ENCODE data around the gene SERTAD1. TPM values are rescaled to one million over a fixed set of nuclear protein-coding genes. Genes with fewer than 3 reads are reported as not detected.

Gene SERTAD1
- total and polyA plus RNA-seq, 2 of the 4 experiments (the other 2 are of a cell fraction): 21.1 to 27.4 TPM

DNA sequence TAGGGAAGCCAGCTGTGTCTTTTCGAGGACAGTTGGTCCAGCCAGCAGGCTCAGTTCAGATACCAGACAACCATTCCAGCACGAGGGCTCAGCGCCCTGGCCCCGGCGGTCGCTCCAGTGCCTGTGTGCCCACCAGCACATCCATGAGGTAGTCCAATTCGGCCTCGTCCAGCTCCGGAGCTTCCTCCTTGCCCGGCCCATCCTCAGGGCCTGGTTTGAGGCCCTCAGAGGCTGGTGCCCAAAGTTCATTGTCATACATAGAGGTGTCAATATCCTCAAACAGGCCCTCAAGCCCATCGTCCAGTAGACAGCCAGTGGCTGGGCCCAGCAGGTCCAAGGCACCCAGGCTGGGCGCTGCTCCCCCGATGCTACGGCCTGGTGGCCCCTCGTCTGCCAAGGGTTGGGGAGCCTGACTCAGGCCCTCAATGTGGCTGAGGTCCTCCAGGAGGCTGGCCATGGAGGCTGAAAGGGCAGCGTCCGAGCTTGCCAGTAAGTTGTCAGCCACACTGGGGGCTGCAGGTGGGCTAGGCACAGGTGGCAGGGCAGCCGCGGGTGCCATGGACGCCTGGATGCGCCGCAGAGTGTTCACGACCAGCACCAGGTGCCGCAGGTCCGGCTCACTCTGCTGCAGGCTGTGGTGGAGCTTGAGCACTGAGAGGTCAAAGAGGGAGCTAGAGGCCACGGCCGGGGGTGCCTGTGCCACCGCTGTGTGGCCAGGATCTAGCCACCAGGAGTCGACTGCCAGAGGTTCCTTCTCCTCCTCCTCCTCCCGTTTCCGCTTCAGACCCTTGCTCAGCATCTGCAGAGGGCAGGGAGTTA is 2.8 kb downstream of the SERTAD1 start:
- Histone ChIP-seq H3K79me1 (ENCODE audit: low read depth in 1 of 2, low read length in 2 of 2) (peaks cover 6 to 33% of the 10 kb centered on the region in 2 experiments; a peak in 2 of 4 replicates), H2BK20ac (ENCODE audit: low read depth, low read length) (0 out of 2 replicates have a peak overlapping the region, but pooled peaks have one; percentile 5), H4K8ac (ENCODE audit: low read depth in 2 of 2, low read length in 2 of 2) (no peak overlapping the region; a peak in 1 of 4 replicates), H2BK120ac (ENCODE audit: low read depth, low read length) (no peak overlapping the region), H2BK5ac (ENCODE audit: low read depth, low read length, poor library complexity, severe bottlenecking) (peak overlapping the region; percentile 19), H3K18ac (ENCODE audit: low read depth, low read length) (no peak overlapping the region), H3K27ac (ENCODE audit: insufficient read depth, low read length) (peak overlapping the region; percentile 5; the same call in 1 of the 2 replicates), H2AFZ (replicated peaks; ENCODE audit: low read length, poor library complexity) (no peak overlapping the region), H3K4me2 (ENCODE audit: low read depth, low read length) (no peak overlapping the region), H3K14ac (replicated peaks; ENCODE audit: low read depth, low read length) (no peak overlapping the region), H3K56ac (ENCODE audit: extremely low read depth, insufficient read depth, low read length) (no peak overlapping the region), H3K9ac (ENCODE audit: low read depth, low read length) (no peak overlapping the region), H4K20me1 (ENCODE audit: insufficient read depth, low read length) (peaks cover 10% of the 10 kb centered on the region), H4K91ac (ENCODE audit: insufficient read depth, low read depth, low read length) (peak overlapping the region; percentile 23; the same call in 1 of the 2 replicates), H3K27me3 (ENCODE audit: control insufficient read depth, insufficient read depth, low read length) (no peaks in the 10 kb centered on the region), H2AK5ac (ENCODE audit: low read depth, low read length) (peak overlapping the region; percentile 23; the same call in 1 of the 2 replicates), H3K4ac (ENCODE audit: low read depth, low read length) (0 out of 2 replicates have a peak overlapping the region, but pooled peaks have one; percentile 50), H3K36me3 (ENCODE audit: control insufficient read depth, insufficient read depth, low read length) (peaks cover 12% of the 10 kb centered on the region), H3K9me1 (ENCODE audit: insufficient read depth, low read length) (no peaks in the 10 kb centered on the region), H3K23ac (ENCODE audit: low read depth, low read length) (peak overlapping the region; percentile 41; the same call in 1 of the 2 replicates), H3K4me1 (ENCODE audit: control insufficient read depth, insufficient read depth, low read length) (peaks cover 2% of the 10 kb centered on the region; the same call in 1 of the 2 replicates), H2BK15ac (ENCODE audit: low read depth, low read length) (0 out of 3 replicates have a peak overlapping the region, but pooled peaks have one; percentile 7), H3K4me3 (ENCODE audit: insufficient read depth, low read depth, low read length) (no peak overlapping the region), H3K9me3 (ENCODE audit: control insufficient read depth, insufficient read depth, low read length) (no peaks in the 10 kb centered on the region), H2AK9ac (replicated peaks; ENCODE audit: low read depth, low read length, poor library complexity) (peak overlapping the region; percentile 8), H4K5ac (ENCODE audit: low read depth, low read length) (no peak overlapping the region)
- 85% methylated on average over 9 of the region's 31 CpGs; no CpG with 5 or more reads in 1 of the 2 experiments for WGBS, 2 experiments (ENCODE audit: extremely low coverage in 2 of 2, insufficient read length in 1 of 2)
- dilution Hi-C loops (cut with HindIII; ENCODE audit: low sequenced_read_pairs, unreplicated experiment) (no loop called here), in situ Hi-C loops (cut with MboI; ENCODE audit: low sequenced_read_pairs) (no loop called here), intact Hi-C loops (cut with micrococcal nuclease) (loop anchor here (5.0 to 10.0 kb wide), 2 partner anchors 118 to 224 kb away; no protein-coding TSS in a partner anchor)
- no TSS peak for BruUV-seq (replicated peaks)
- CTCF ChIA-PET: interaction anchor here (1.3 kb wide), 1 partner anchor 41 kb away, joined by 4 read pairs; no protein-coding TSS in a partner anchor
- POLR2A ChIA-PET (ENCODE audit: unreplicated experiment): no interaction called here
- ATAC-seq (ENCODE audit: low read depth): no peak
- no peak for DNase-seq
- no peak for TF ChIP-seq RFX5 (IDR thresholded peaks at IDR 0.05; ENCODE audit: low read depth, low read length)
- TF ChIP-seq POLR2A (IDR thresholded peaks at IDR 0.05; ENCODE audit: low read depth, low read length): no peak
- no peak for TF ChIP-seq FOS (IDR thresholded peaks at IDR 0.05; ENCODE audit: low read depth, low read length)
- TF ChIP-seq, protein P1, sequence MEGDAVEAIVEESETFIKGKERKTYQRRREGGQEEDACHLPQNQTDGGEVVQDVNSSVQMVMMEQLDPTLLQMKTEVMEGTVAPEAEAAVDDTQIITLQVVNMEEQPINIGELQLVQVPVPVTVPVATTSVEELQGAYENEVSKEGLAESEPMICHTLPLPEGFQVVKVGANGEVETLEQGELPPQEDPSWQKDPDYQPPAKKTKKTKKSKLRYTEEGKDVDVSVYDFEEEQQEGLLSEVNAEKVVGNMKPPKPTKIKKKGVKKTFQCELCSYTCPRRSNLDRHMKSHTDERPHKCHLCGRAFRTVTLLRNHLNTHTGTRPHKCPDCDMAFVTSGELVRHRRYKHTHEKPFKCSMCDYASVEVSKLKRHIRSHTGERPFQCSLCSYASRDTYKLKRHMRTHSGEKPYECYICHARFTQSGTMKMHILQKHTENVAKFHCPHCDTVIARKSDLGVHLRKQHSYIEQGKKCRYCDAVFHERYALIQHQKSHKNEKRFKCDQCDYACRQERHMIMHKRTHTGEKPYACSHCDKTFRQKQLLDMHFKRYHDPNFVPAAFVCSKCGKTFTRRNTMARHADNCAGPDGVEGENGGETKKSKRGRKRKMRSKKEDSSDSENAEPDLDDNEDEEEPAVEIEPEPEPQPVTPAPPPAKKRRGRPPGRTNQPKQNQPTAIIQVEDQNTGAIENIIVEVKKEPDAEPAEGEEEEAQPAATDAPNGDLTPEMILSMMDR (conservative IDR thresholded peaks at IDR 0.05; ENCODE audit: low read depth, low read length): no peak
- TF ChIP-seq CHD1 (IDR thresholded peaks at IDR 0.05; ENCODE audit: low read depth, low read length): no peak
- no peak for TF ChIP-seq BHLHE40 (IDR thresholded peaks at IDR 0.05; ENCODE audit: low read depth, low read length)
- no peak for TF ChIP-seq NFE2L2 (IDR thresholded peaks at IDR 0.05; ENCODE audit: low read depth, low read length)
- no peak for TF ChIP-seq CEBPB (IDR thresholded peaks at IDR 0.05; ENCODE audit: low read depth, low read length)
- TF ChIP-seq, protein P2, sequence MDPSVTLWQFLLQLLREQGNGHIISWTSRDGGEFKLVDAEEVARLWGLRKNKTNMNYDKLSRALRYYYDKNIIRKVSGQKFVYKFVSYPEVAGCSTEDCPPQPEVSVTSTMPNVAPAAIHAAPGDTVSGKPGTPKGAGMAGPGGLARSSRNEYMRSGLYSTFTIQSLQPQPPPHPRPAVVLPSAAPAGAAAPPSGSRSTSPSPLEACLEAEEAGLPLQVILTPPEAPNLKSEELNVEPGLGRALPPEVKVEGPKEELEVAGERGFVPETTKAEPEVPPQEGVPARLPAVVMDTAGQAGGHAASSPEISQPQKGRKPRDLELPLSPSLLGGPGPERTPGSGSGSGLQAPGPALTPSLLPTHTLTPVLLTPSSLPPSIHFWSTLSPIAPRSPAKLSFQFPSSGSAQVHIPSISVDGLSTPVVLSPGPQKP (IDR thresholded peaks at IDR 0.05; ENCODE audit: borderline replicate concordance, low read depth, low read length): no peak
- TF ChIP-seq, protein P3, sequence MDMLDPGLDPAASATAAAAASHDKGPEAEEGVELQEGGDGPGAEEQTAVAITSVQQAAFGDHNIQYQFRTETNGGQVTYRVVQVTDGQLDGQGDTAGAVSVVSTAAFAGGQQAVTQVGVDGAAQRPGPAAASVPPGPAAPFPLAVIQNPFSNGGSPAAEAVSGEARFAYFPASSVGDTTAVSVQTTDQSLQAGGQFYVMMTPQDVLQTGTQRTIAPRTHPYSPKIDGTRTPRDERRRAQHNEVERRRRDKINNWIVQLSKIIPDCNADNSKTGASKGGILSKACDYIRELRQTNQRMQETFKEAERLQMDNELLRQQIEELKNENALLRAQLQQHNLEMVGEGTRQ (IDR thresholded peaks at IDR 0.05; ENCODE audit: low read depth, low read length): no peak
- no peak for TF ChIP-seq MXI1 (IDR thresholded peaks at IDR 0.05; ENCODE audit: borderline replicate concordance, low read depth, low read length)
- no peak for TF ChIP-seq RAD21 (IDR thresholded peaks at IDR 0.05; ENCODE audit: low read length)
- no peak for TF ChIP-seq SMC3 (IDR thresholded peaks at IDR 0.05; ENCODE audit: low read depth, low read length)
- no peak for TF ChIP-seq RCOR1 (IDR thresholded peaks at IDR 0.05; ENCODE audit: insufficient replicate concordance, low read length)

All from IMR-90 (cell line).